Large intestine (tissue), 3 donors: ENCODE data around the gene SLC1A2. TPM values are rescaled to one million over a fixed set of nuclear protein-coding genes. Genes with fewer than 3 reads are reported as not detected.

Source experiments
- DNase-seq, 2 donors: peaks; one replicate each; pipeline versions ENCODE4 v3.0.0 to v3.0.0-alpha.2; 2013
- H3K27ac ChIP-seq: one replicate; pipeline ENCODE4 v1.5.1; 2013; ENCODE audit warnings: low read length
- H3K27me3 ChIP-seq: 2 replicates; pipeline ENCODE4 v1.6.1; 2013; ENCODE audit warnings: low read length; ENCODE audit not compliant: control insufficient read depth, insufficient read depth
- H3K36me3 ChIP-seq: 2 replicates; pipeline ENCODE4 v1.6.1; 2013; ENCODE audit warnings: low read length; ENCODE audit not compliant: control insufficient read depth, insufficient read depth
- H3K4me1 ChIP-seq: one replicate; pipeline ENCODE4 v1.6.1; 2013; ENCODE audit warnings: low read length; ENCODE audit not compliant: control insufficient read depth, insufficient read depth
- H3K4me3 ChIP-seq: one replicate; pipeline ENCODE4 v1.5.1; 2013; ENCODE audit warnings: low read length
- H3K9me3 ChIP-seq: one replicate; pipeline ENCODE4 v1.6.1; 2013; ENCODE audit warnings: mild to moderate bottlenecking, low read depth, low read length, moderate library complexity; ENCODE audit not compliant: control insufficient read depth
- WGBS: methylation state at CpG from one replicate; pipeline ENCODE4 v1.1.5; 2013; ENCODE audit warnings: low lambda C conversion rate; ENCODE audit not compliant: insufficient coverage; 5-methylcytosine and 5-hydroxymethylcytosine counted together
- polyA plus RNA-seq: library from polyadenylated mRNA; unstranded; fragments of 120-200 nt; gene quantifications from one replicate; pipeline ENCODE4 v1.2.1, GENCODE V29; 2013

Gene SLC1A2
- polyA plus RNA-seq, 1 donor: 0.49 TPM

- WGBS: no CpG with 5 or more reads among the region's 3 CpGs
These were observed 67.1 kb downstream of the SLC1A2 start for GRCh38 chr11:35352077-35352888.

DNA sequence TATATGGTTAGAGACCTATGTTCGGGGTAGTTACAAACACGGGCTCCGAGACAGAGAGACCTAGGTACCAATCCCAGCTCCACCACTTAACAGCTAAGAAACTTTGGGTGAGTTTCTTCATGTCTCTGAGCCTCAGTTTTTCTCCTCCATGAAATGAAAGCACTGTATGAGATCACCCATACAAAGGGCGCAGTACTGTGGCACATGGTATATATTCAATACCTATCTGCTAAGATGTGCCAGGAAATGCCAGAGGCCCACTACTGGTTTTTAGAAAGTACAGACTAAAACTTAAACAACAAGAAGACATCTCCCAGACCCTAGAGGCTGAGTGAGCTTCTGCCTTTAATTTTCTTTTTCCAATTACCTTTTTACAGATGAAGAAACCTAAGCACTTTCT is 69.5 kb downstream of the SLC1A2 start:
- Histone ChIP-seq H3K9me3 (no peaks in the 10 kb centered on the region), H3K4me3 (no peak overlapping the region), H3K36me3 (no peaks in the 10 kb centered on the region), H3K27ac (no peak overlapping the region), H3K27me3 (peaks cover 3% of the 10 kb centered on the region), H3K4me1 (no peaks in the 10 kb centered on the region)
- no peak for DNase-seq
- WGBS: no CpG with 5 or more reads among the region's 4 CpGs

More at GRCh38 chr11:35352077-35352888, 67.1 kb downstream of the SLC1A2 start:
- no peaks in the 10 kb centered on the region for H3K4me1 ChIP-seq
- no peak overlapping the region for H3K4me3 ChIP-seq
- H3K27ac ChIP-seq: no peak overlapping the region
- H3K36me3 ChIP-seq: no peaks in the 10 kb centered on the region
- no peak for DNase-seq
- no peaks in the 10 kb centered on the region for H3K9me3 ChIP-seq
- H3K27me3 ChIP-seq: peaks cover 3% of the 10 kb centered on the region

- H3K27ac ChIP-seq: no peak overlapping the region
- H3K4me1 ChIP-seq: no peaks in the 10 kb centered on the region
- H3K36me3 ChIP-seq: no peaks in the 10 kb centered on the region
- no peak overlapping the region for H3K4me3 ChIP-seq
- 90% methylated on average over 6 of the region's 10 CpGs for WGBS
- H3K27me3 ChIP-seq: peaks cover 3% of the 10 kb centered on the region
- no peak for DNase-seq
- no peaks in the 10 kb centered on the region for H3K9me3 ChIP-seq
These were observed 70.3 kb downstream of the SLC1A2 start for GRCh38 chr11:35348898-35349687.

GRCh38 chr11:35347921-35348331 is 71.4 kb downstream of the SLC1A2 start:
- no peak for DNase-seq
- no CpG with 5 or more reads among the region's 1 CpG for WGBS
- Histone ChIP-seq H3K27me3 (peaks cover 3% of the 10 kb centered on the region), H3K9me3 (no peaks in the 10 kb centered on the region), H3K36me3 (no peaks in the 10 kb centered on the region), H3K4me3 (no peak overlapping the region), H3K27ac (no peak overlapping the region), H3K4me1 (no peaks in the 10 kb centered on the region)

DNA sequence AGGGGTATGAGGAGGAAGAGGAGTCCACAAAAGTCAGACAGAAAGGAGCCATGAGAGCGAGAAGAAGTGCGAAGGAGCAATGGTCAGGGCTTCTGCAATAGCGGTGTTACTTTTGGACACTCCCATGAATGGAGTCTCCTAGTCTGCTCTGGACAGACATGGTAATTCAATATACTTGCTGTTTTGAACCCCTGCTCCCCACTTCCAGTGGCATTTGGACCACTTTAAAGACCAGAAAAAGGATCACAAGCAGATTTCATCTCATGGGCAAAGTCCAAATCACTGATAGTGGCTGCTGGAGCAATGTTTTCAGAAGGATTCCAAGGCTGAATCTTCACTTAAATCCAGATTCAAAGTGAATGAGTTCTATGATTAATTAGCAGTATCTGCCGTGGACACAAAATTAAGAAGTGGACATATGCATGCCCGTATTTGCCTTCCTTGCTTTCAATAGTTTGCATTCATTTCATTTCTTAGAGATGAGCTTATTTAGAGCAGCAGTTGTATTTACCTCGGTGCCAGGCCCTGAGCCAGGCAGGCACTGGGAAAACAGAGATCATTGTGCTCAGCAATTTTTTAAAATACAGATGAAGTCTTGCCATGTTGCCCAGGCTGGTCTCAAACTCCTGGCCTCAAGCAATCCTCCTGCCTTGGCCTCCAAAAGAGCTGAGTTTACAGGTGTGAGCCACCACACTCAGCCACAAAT is 72.0 kb downstream of the SLC1A2 start:
- H3K9me3 ChIP-seq: no peaks in the 10 kb centered on the region
- DNase-seq: no peak
- no peak overlapping the region for H3K27ac ChIP-seq
- no peak overlapping the region for H3K4me3 ChIP-seq
- H3K36me3 ChIP-seq: no peaks in the 10 kb centered on the region
- no CpG with 5 or more reads among the region's 6 CpGs for WGBS
- H3K27me3 ChIP-seq: peaks cover 3% of the 10 kb centered on the region
- H3K4me1 ChIP-seq: no peaks in the 10 kb centered on the region

DNA sequence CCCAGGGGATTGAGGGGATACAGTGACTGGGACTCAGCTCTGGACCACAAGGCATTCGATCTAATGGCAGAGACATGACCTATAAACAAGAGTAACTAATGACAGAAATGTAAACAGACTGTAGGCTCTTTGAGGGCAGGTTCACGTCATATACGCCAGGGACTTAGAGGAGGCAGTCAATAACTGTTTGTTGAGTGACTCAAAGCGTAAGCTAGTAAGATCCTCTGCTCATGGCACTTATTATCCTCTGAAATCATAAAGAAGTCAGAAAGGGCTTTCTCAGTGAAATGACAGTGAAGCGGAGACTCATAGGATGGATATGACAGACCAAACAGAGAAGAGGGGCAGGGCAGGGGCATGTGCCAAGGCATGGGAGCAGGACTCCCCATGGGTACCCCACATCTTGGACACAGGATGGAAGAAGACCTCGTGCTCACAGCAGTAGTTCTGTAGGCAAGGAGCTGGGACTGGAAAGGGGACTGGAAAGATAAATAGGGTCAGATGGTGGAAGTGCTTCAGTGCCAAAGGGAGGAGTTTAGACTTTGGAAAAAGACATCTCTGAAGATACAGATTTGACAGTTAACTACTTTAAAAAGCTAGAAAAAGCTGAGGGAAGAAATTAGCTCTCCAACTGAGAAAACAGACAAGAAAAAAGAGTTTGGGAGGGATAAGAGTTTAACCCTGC is 72.7 kb downstream of the SLC1A2 start:
- no peak overlapping the region for H3K27ac ChIP-seq
- 90% methylated on average over 2 of the region's 6 CpGs for WGBS
- no peak overlapping the region for H3K4me3 ChIP-seq
- no peaks in the 10 kb centered on the region for H3K36me3 ChIP-seq
- no peaks in the 10 kb centered on the region for H3K4me1 ChIP-seq
- H3K9me3 ChIP-seq: no peaks in the 10 kb centered on the region
- DNase-seq: no peak
- peaks cover 3% of the 10 kb centered on the region for H3K27me3 ChIP-seq

- no peak for DNase-seq
- Histone ChIP-seq H3K36me3 (no peaks in the 10 kb centered on the region), H3K4me3 (no peak overlapping the region), H3K27ac (no peak overlapping the region), H3K9me3 (no peaks in the 10 kb centered on the region), H3K4me1 (no peaks in the 10 kb centered on the region), H3K27me3 (peaks cover under 1% of the 10 kb centered on the region)
- no CpG with 5 or more reads among the region's 9 CpGs for WGBS
These were observed 74.4 kb downstream of the SLC1A2 start for GRCh38 chr11:35344681-35345574.

DNA sequence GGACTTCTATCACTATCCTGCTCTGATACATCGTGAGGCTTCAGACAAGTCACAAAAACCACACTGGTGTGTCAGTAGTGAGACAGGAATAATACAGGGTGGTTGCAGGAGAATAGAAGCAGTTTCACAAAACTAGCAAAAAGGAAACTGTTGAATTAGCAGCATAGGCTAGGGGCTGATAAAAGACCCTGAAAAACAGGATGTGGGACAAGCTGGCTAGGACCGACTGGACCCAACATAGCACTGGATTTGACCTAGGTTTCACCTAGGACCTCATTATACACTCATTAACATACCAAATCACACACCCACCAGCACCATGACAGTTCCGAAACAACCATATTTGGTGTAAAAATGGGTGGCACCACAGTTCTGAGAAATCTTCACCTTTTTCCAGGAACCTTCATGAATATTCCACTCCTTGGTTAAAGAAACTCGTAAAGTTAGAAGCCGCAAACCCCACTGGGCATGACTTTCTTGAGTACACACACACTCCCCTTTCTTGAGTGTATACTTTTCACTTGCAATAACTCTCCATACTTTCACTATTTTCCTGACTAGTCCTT is 76.2 kb downstream of the SLC1A2 start:
- peaks cover 3% of the 10 kb centered on the region for H3K27me3 ChIP-seq
- H3K27ac ChIP-seq: no peak overlapping the region
- 100% methylated on average over 2 of the region's 5 CpGs for WGBS
- no peaks in the 10 kb centered on the region for H3K9me3 ChIP-seq
- no peaks in the 10 kb centered on the region for H3K4me1 ChIP-seq
- DNase-seq: no peak
- H3K4me3 ChIP-seq: no peak overlapping the region
- H3K36me3 ChIP-seq: no peaks in the 10 kb centered on the region

DNA sequence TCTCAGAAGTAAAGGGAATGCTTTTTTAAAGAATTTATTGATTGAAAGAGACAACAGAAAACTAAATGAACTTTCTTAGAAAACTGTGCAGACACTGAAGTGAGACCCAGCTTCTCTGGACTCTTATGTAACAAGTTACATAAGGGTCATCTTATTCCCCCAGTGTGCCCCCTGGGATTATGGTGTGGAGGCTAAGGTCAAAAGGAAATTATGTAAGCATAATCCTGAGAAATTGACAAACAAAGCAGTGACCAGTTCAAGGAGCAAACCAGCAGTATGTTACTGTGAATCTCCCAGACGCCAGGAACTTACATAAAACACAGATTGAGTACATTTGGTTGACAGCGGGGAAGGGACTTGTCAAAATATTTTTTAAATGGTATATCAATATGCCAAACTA is 78.6 kb downstream of the SLC1A2 start:
- H3K9me3 ChIP-seq: no peaks in the 10 kb centered on the region
- no peak overlapping the region for H3K27ac ChIP-seq
- no CpG with 5 or more reads among the region's 2 CpGs for WGBS
- H3K36me3 ChIP-seq: no peaks in the 10 kb centered on the region
- peaks cover 3% of the 10 kb centered on the region for H3K27me3 ChIP-seq
- no peak for DNase-seq
- H3K4me1 ChIP-seq: no peaks in the 10 kb centered on the region
- H3K4me3 ChIP-seq: no peak overlapping the region
